Duodenal mucosa (tissue), 2 donors: Measurements from ENCODE around the gene AJM1.
"Not testable (repeated sequence)": the region's sequence is repeated elsewhere in the genome, so short reads cannot be mapped to it uniquely, and the experiment has no call there.

Experiments used
- H3K27ac ChIP-seq: one replicate; pipeline ENCODE4 v1.7.0; 2013; ENCODE audit warnings: low read depth, low read length
- H3K27me3 ChIP-seq, 2 donors: one replicate each; pipeline ENCODE4 v1.7.0; 2013; ENCODE audit warnings: low read length in 2 of 2, control low read depth in 1 of 2; ENCODE audit not compliant: insufficient read depth in 2 of 2, control insufficient read depth in 1 of 2
- H3K36me3 ChIP-seq, 2 donors: one replicate each; pipeline ENCODE4 v1.7.0; 2013; ENCODE audit warnings: low read length in 2 of 2, control low read depth in 1 of 2; ENCODE audit not compliant: insufficient read depth in 2 of 2, control insufficient read depth in 1 of 2
- H3K4me1 ChIP-seq, 2 donors: one replicate each; pipeline ENCODE4 v1.7.0; 2013; ENCODE audit warnings: low read length in 2 of 2, control low read depth in 1 of 2; ENCODE audit not compliant: insufficient read depth in 2 of 2, control insufficient read depth in 1 of 2
- H3K4me3 ChIP-seq, 2 donors: one replicate each; pipeline ENCODE4 v1.7.0; 2013; ENCODE audit warnings: low read length in 2 of 2, low read depth in 1 of 2
- H3K9ac ChIP-seq, 2 donors: one replicate each; pipeline ENCODE4 v1.7.0; 2013; ENCODE audit warnings: low read length in 2 of 2, low read depth in 1 of 2
- H3K9me3 ChIP-seq, 2 donors: one replicate each; pipeline ENCODE4 v1.7.0; 2013; ENCODE audit warnings: low read length in 2 of 2, control low read depth in 1 of 2; ENCODE audit not compliant: control insufficient read depth in 1 of 2

Gene AJM1

DNA sequence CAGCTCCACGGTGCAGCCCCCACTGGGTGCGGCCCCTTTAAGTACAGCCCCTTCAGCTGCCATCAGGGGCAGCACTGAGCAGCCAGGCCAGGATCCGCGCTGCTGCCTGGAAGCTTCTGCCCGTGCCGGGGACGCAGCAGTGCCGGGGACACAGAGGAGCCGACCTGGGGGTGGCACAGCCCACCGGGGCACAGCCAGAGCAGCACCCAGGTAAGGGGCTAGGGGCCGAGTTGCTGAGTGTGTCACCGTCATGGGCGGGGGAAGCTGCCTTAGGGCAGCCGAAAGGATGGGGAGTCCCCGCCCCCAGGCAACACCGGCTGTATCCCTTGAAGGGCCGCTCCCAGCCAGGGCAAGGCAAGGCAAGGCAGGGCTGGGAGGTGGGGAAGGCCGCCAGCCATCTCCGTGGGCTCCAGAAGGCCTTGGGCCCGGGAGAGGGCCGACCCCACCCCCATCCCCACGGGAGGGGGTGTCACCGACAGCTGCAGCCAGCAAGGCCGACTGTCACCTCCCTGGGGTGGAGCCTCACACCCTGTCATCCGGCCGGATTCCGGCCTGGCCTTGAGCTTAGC lies at the start of gene AJM1:
TSS of gene AJM1 (plus strand) at position 99 of the 569 bp plus-strand sequence. CDS start 1,937 bp downstream, outside the sequence.
- Histone ChIP-seq H3K4me1 (peaks cover 29 to 39% of the 10 kb centered on the region in 2 donors), H3K27ac (peak within 1 kb of the TSS; percentile 84)

DNA sequence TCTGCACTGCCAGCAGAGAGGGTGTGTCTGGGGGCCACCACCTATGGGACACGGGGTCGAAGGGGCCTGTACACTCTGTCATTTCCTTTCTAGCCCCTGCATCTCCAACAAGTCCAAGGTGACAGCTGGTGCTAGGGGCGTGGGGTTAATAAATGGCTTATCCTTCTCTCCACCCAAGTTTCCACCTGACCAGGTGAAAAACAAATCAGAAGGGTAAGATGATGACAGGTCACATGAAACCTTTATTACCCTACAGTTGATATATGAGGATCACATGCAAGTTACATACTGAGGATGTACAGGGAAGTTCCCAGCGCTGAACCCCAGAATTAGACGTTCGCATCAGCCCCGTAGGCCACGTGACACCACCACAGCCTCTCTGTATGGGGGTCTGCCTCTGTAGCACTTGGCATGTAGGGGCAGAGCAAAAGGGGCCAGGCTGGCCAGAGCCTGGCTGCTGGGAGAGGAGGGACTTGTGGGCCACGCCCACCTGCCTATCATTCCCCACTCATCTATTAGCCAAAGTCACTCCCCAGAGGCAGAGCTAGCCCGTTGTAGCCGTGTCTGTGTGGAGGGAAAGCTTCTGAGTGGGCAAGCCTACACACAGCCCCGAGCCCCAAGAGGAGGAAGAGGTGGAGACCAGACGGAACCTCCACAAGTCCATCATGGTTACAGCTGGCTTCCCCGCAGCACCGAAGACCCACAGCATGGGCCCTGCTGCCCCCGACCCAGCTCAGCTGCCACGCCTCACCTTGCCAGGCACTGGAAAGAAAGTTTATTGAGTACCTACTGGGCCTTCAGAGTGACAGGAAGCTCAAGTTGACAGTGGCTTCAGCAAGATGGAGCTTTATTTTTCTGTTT lies 49.0 kb upstream of the AJM1 start:
- Histone ChIP-seq H3K4me1 (peaks cover 27 to 42% of the 10 kb centered on the region in 2 donors), H3K27ac (no peak overlapping the region)

More for the DNA sequence above, at the start of gene AJM1:
- H3K27me3 ChIP-seq, H3K9me3 ChIP-seq: not testable (repeated sequence)
- Histone ChIP-seq H3K9ac (peak within 1 kb of the TSS; percentile 25 to 66), H3K36me3 (peaks cover 0 to 14% of the 10 kb centered on the region in 2 donors), H3K4me3 (peak within 1 kb of the TSS; percentile 47 to 68)

DNA sequence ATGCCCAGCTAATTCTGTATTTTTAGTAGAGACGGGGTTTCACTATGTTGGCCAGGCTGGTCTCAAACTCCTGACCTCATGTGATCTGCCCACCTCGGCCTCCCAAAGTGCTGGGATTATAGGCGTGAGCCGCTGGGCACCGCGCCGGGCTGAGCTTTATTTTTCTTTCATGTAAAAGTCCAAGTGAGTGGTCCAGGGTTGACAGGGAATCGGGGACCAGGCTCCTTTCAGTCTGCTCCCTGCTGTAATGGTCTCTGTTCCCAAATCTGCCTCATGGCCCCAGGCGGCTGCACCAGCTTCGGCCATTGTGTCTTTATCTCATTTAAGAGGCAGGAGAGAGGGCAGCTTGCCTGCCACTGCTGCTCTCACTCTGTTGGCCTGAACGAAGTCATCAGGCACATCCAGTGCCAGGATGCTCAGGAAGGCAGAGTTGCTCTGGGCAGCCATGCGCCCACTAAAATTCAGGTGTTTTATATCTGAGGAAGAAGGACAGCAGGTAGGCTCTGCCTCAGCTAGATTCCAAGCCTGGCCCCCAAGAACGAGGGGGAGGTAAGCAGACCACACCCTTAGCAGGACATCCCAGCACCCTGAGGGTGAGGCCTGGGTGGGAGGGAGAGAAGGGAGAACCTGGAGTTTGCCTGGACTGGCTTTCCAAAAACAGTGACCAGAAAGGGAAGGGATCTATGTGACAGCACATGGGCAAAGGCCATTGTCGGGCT lies 47.8 kb upstream of the AJM1 start:
- H3K36me3 ChIP-seq: no peaks in the 10 kb centered on the region
- peaks cover 35 to 47% of the 10 kb centered on the region in 2 donors for H3K4me1 ChIP-seq
- peaks cover 8 to 12% of the 10 kb centered on the region in 2 donors for H3K27me3 ChIP-seq
- H3K9ac ChIP-seq: no peak overlapping the region
- no peaks in the 10 kb centered on the region for H3K9me3 ChIP-seq
- no peak overlapping the region for H3K27ac ChIP-seq
- H3K4me3 ChIP-seq: no peak overlapping the region

More for the DNA sequence above, 49.0 kb upstream of the AJM1 start:
- H3K4me3 ChIP-seq: no peak overlapping the region
- H3K36me3 ChIP-seq: no peaks in the 10 kb centered on the region
- H3K9ac ChIP-seq: peak overlapping the region in 1 of 2 donors; percentile 77
- H3K9me3 ChIP-seq: no peaks in the 10 kb centered on the region
- H3K27me3 ChIP-seq: peaks cover 0 to 4% of the 10 kb centered on the region in 2 donors

DNA sequence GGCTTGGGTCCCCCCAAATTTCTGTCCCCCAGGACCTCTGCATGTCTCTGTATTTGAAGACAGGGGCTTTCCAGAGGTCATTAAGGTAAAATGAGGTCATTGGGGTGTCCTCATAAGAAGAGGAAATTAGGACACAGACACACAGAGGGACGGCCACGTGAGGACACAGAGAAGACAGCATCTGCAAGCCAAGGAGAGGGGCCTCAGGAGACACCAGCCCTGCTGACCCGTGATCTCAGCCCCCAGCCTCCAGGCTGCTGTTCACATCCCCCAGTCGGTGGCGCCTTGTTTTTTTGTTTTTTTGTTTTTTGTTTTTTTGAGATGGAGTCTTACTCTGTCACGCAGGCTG lies 47.3 kb upstream of the AJM1 start:
- H3K4me3 ChIP-seq: no peak overlapping the region
- no peaks in the 10 kb centered on the region for H3K36me3 ChIP-seq
- no peak overlapping the region for H3K27ac ChIP-seq
- peaks cover 10 to 13% of the 10 kb centered on the region in 2 donors for H3K27me3 ChIP-seq
- H3K9me3 ChIP-seq: no peaks in the 10 kb centered on the region
- peaks cover 39 to 46% of the 10 kb centered on the region in 2 donors for H3K4me1 ChIP-seq
- no peak overlapping the region for H3K9ac ChIP-seq

DNA sequence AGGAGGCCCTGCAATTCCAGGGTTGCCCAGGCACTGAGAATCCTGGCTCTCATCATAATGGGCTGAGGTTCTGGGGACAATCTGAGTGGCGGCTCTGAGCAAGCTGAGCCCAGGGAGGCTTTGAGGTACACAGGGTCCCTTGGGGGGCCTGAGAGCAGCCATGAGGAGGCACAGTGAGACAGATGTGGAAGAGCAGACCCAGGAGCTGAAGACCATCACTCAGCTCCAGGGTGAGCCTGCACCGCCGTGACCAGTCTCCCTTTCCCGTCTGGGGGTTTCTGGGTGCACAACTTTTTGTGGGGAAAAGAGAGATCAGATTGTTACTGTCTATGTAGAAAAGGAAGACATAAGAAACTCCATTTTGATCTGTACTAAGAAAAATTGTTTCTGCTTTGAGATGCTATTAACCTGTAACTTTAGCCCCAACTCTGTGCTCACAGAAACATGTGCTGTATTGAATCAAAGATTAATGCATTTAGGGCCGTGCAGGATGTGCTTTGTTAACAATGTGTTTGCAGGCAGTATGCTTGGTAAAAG lies 46.0 kb upstream of the AJM1 start, which contains the start of gene CCDC183:
TSS of gene CCDC183 (plus strand) at position 101 of the 537 bp plus-strand sequence. CDS start at position 161, 60 bp downstream.
- peaks cover 41 to 47% of the 10 kb centered on the region in 2 donors for H3K4me1 ChIP-seq
- H3K4me3 ChIP-seq: no peak within 1 kb of the TSS
- peaks cover 10 to 13% of the 10 kb centered on the region in 2 donors for H3K27me3 ChIP-seq
- H3K27ac ChIP-seq: no peak within 1 kb of the TSS
- no peaks in the 10 kb centered on the region for H3K9me3 ChIP-seq
- no peak within 1 kb of the TSS for H3K9ac ChIP-seq
- H3K36me3 ChIP-seq: no peaks in the 10 kb centered on the region

DNA sequence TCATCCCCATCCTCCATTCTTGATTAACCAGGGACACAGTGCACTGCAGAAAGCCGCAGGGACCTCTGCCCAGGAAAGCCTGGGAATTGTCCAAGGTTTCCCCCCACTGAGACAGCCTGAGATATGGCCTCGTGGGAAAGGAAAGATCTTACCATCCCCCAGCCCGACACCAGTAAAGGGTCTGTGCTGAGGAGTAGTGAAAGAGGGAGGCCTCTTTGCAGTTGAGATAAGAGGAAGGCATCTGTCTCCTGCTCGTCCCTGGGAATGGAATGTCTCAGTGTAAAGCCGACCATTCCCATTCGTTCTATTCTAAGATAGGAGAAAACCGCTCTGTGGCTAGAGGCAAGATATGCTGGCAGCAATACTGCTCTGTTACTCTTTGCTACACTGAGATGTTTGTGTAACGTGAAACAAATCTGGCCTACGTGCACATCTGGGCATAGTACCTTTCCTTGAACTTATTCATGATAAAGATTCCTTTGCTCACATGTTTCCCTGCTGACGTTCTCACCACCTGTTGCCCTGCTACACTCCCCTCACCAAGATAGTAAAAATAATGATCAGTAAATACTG lies 45.4 kb upstream of the AJM1 start:
- not testable (repeated sequence) for H3K4me3 ChIP-seq, H3K9ac ChIP-seq, H3K36me3 ChIP-seq, H3K9me3 ChIP-seq, H3K27ac ChIP-seq
- peaks cover 10 to 13% of the 10 kb centered on the region in 2 donors for H3K27me3 ChIP-seq
- H3K4me1 ChIP-seq: peaks cover 40 to 42% of the 10 kb centered on the region in 2 donors

DNA sequence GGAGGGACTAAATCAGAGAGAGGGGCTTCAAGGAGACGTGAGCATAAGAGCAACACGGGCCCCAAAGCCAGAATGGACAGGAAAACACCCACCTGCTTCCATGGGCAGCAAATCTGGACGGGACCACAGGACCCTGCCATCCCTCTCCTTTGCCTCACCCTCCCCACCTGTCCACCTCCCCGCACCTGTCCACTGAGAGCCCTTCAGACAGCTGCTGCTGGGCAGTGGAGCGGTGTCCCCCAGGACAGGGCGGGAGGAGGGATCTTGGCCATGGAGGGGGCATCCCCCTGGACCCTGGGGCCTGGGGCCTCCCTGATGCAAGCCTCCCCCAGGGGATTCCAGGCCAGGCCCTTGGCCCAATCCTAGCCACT lies 43.6 kb upstream of the AJM1 start:
- Histone ChIP-seq H3K4me3 (no peak overlapping the region), H3K36me3 (no peaks in the 10 kb centered on the region), H3K9ac (peak overlapping the region in 1 of 2 donors; percentile 38), H3K9me3 (no peaks in the 10 kb centered on the region), H3K27ac (no peak overlapping the region), H3K27me3 (peaks cover 10 to 13% of the 10 kb centered on the region in 2 donors), H3K4me1 (peaks cover 22 to 26% of the 10 kb centered on the region in 2 donors)

DNA sequence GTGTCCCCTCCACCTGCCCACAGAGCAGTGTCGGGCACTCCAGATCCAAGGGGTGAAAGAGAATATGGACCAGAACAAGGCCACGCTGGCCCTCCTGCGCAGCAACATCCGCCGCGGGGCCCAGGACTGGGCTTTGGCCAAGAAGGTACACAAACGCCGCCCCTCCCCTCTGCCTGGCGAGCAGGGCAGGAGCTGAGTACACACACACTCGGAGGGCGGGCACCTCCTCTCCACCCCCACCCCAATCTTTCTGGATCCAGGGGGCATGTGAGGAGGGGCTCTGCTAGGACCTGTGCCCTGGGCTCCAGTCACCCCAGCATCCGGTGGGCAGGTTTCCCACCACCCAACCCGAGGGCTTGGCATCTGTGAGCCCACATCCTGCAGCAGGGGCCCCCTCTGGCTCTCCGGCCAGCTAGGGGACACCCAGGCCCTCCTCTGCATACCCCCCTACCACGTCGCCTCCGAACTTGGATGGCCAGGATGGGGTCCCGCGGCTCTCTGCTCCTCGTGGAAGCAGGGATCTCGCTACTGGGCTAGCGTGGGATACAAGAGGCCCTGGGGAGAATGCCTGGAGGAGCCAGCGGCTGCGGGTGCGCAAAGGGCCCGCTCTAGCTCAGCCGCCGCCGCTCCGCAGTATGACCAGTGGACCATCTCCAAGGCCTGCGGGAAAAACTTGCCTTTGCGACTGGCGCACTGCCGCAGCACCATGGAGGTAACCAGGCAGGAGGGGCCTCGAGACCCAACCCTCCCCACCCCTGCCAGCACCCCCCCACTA lies 43.0 kb upstream of the AJM1 start:
- Histone ChIP-seq H3K27me3 (peaks cover 10 to 13% of the 10 kb centered on the region in 2 donors), H3K36me3 (no peaks in the 10 kb centered on the region), H3K9ac (peak overlapping the region; percentile 25 to 32), H3K27ac (no peak overlapping the region), H3K4me3 (peak overlapping the region; percentile 52 to 61), H3K9me3 (no peaks in the 10 kb centered on the region), H3K4me1 (peaks cover 21 to 26% of the 10 kb centered on the region in 2 donors)
